Neural progenitor cell (in vitro differentiated cells): ENCODE data around the gene EXPH5. TPM values are rescaled to one million over a fixed set of nuclear protein-coding genes. Genes with fewer than 3 reads are reported as not detected.
A peak's percentile ranks its signal among the peaks of the same experiment; 100 is the strongest.

ENCODE experiments used
- DNase-seq: peaks from one replicate; pipeline ENCODE4 v3.0.0-alpha.2; 2016; ENCODE audit warnings: low spot score
- H2AFZ ChIP-seq: fragments of 200-600 bp; sonication (generic); replicated peaks from 2 replicates; pipeline ENCODE4 v1.6.1; 2016; ENCODE audit warnings: antibody characterized with exemption
- H3F3A ChIP-seq: fragments of 200-600 bp; sonication (generic); 2 replicates; pipeline ENCODE4 v1.6.1; 2016; ENCODE audit warnings: antibody characterized with exemption, low read depth
- H3K27ac ChIP-seq: fragments of 200-600 bp; sonication (generic); 2 replicates; pipeline ENCODE4 v1.5.1; 2016; ENCODE audit warnings: mild to moderate bottlenecking
- H3K27me3 ChIP-seq: fragments of 200-600 bp; sonication (generic); 2 replicates; pipeline ENCODE4 v1.6.1; 2016; ENCODE audit warnings: mild to moderate bottlenecking, moderate library complexity
- H3K36me3 ChIP-seq: fragments of 200-600 bp; sonication (generic); 2 replicates; pipeline ENCODE4 v1.5.1; 2016
- H3K4me1 ChIP-seq: fragments of 200-600 bp; sonication (generic); 2 replicates; pipeline ENCODE4 v1.6.1; 2016; ENCODE audit warnings: mixed run types
- H3K4me2 ChIP-seq: fragments of 200-600 bp; sonication (generic); 2 replicates; pipeline ENCODE4 v1.6.1; 2016
- H3K4me3 ChIP-seq: fragments of 200-600 bp; sonication (generic); 2 replicates; pipeline ENCODE4 v1.5.1; 2016
- H3K79me2 ChIP-seq: fragments of 200-600 bp; sonication (generic); 2 replicates; pipeline ENCODE4 v1.6.1; 2016; ENCODE audit warnings: low read depth
- H3K9ac ChIP-seq: fragments of 200-600 bp; sonication (generic); 2 replicates; pipeline ENCODE4 v1.6.1; 2016
- H3K9me3 ChIP-seq: fragments of 200-600 bp; sonication (generic); 2 replicates; pipeline ENCODE4 v1.5.1; 2016; ENCODE audit warnings: low read depth
- H4K20me1 ChIP-seq: fragments of 200-600 bp; sonication (generic); 2 replicates; pipeline ENCODE4 v1.6.1; 2016; ENCODE audit warnings: low read depth
- H3K27ac Mint-ChIP-seq: 3 replicates; pipeline ENCODE4 v1.8.0; 2021; ENCODE audit warnings: mixed read lengths
- H3K27me3 Mint-ChIP-seq: 2 replicates; pipeline ENCODE4 v1.8.0; 2022; ENCODE audit warnings: low read depth, mild to moderate bottlenecking, inconsistent platforms, moderate library complexity, mixed read lengths; ENCODE audit not compliant: insufficient read depth
- H3K36me3 Mint-ChIP-seq: 3 replicates; pipeline ENCODE4 v1.8.0; 2021; ENCODE audit warnings: mixed read lengths
- H3K4me1 Mint-ChIP-seq: 3 replicates; pipeline ENCODE4 v1.8.0; 2021; ENCODE audit warnings: mixed read lengths
- H3K4me3 Mint-ChIP-seq: 3 replicates; pipeline ENCODE4 v1.8.0; 2021; ENCODE audit warnings: mild to moderate bottlenecking, moderate library complexity, mixed read lengths
- H3K9me3 Mint-ChIP-seq: 3 replicates; pipeline ENCODE4 v1.8.0; 2020; ENCODE audit warnings: mixed read lengths
- EZH2 ChIP-seq: fragments of 200-600 bp; sonication (generic); IDR thresholded peaks from 2 replicates; pipeline ENCODE4 v1.6.1; 2017; ENCODE audit warnings: antibody characterized with exemption, mild to moderate bottlenecking, moderate library complexity
- EZH2phosphoT487 ChIP-seq: fragments of 200-600 bp; sonication (generic); IDR thresholded peaks from 2 replicates; pipeline ENCODE4 v1.6.1; 2017; ENCODE audit warnings: antibody characterized with exemption
- total RNA-seq: library from RNA; depleted of rRNA; stranded (reverse); fragments of >200 nt; gene quantifications from 2 replicates; pipeline ENCODE4 v1.2.3, GENCODE V29; 2015; ENCODE audit warnings: low replicate concordance
- TF ChIP-seq, protein P1 (sequence below): fragments of 200-600 bp; sonication (generic); IDR thresholded peaks from 2 replicates; pipeline ENCODE4 v1.5.1; 2017; ENCODE audit warnings: antibody characterized with exemption, mild to moderate bottlenecking

Gene EXPH5
- total RNA-seq, 1 donor from 2014 or later = 1.4 TPM

DNA sequence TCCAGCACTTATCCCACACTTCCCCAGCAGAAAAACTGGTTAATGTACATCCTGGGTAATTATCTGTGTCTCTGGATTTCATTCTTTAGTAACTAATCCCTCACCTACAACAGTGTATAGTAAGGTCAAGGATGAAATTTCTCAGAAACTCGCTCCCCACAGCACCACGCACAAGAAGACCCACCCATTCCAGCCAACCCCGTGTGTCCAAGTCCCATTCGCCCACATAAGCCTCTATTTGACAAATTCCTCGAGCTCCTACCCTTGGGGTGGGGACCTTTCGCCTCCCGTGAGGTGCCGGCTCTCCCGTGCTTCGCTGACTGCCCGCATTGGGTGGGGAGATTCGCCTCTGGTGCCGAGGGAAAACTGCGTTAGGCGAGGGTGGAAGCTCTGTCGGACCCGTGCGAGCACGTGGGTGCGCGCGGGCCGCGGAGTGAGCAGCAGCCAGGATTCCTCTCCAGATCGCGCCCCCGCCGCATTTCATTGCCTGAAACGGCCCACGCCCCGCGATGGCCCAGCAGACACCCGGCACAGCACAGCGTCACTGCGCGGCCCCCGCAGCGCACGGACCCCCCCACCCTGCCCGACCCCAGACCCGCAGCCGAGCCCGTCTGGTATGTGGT is 866 bp downstream of the EXPH5 start:
- H3K36me3 Mint-ChIP-seq = no peaks in the 10 kb centered on the region
- peaks cover 24% of the 10 kb centered on the region for H3K4me1 Mint-ChIP-seq
- H2AFZ ChIP-seq = peak overlapping the region; percentile 100

DNA sequence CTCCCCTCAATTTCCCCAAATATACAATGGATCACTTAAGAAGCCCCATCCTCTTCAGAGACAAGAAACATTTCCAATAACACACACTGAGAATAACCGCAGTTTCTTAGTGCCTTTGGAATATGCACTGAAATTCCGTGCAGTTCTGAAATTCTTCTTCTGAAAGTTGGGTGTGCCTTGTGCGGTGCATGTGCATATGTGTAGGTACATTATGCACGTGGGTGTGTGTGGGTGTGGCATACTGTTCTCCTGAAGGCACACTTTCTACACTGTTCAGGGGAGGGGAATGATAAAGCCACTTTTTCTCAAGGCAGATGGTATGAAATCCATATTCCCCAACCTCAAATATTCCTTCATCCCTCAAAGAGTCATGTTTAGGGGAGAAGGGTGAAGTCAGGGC is 1.7 kb downstream of the EXPH5 start:
- Histone ChIP-seq H3K4me1 (peaks cover 22% of the 10 kb centered on the region), H3K36me3 (no peaks in the 10 kb centered on the region), H2AFZ (no peak overlapping the region), H3F3A (peaks cover 8% of the 10 kb centered on the region), H3K9me3 (no peaks in the 10 kb centered on the region), H3K27me3 (peaks cover 28% of the 10 kb centered on the region), H3K79me2 (no peaks in the 10 kb centered on the region), H3K9ac (no peak overlapping the region), H3K27ac (no peak overlapping the region), H4K20me1 (no peaks in the 10 kb centered on the region), H3K4me2 (no peak overlapping the region), H3K4me3 (peak overlapping the region; percentile 73)
- DNase-seq = no peak
- Mint-ChIP-seq H3K4me3 (peak overlapping the region; percentile 95), H3K27ac (no peak overlapping the region), H3K9me3 (no peaks in the 10 kb centered on the region), H3K4me1 (peaks cover 24% of the 10 kb centered on the region), H3K36me3 (no peaks in the 10 kb centered on the region), H3K27me3 (peaks cover 13% of the 10 kb centered on the region)
- TF ChIP-seq EZH2phosphoT487 = no peak

More for the DNA sequence above, 866 bp downstream of the EXPH5 start:
- H3K27ac ChIP-seq = no peak overlapping the region
- Mint-ChIP-seq H3K4me3 (peak overlapping the region; percentile 95), H3K27ac (no peak overlapping the region), H3K27me3 (peaks cover 13% of the 10 kb centered on the region), H3K9me3 (no peaks in the 10 kb centered on the region)
- peak overlapping the region; percentile 73 for H3K4me3 ChIP-seq
- H3K4me2 ChIP-seq = peak overlapping the region; percentile 93
- H4K20me1 ChIP-seq = no peaks in the 10 kb centered on the region
- H3K4me1 ChIP-seq = peaks cover 22% of the 10 kb centered on the region
- H3K36me3 ChIP-seq = no peaks in the 10 kb centered on the region
- DNase-seq = no peak
- no peaks in the 10 kb centered on the region for H3K79me2 ChIP-seq
- H3K27me3 ChIP-seq = peaks cover 28% of the 10 kb centered on the region
- no peaks in the 10 kb centered on the region for H3K9me3 ChIP-seq
- no peak overlapping the region for H3K9ac ChIP-seq
- peaks cover 8% of the 10 kb centered on the region for H3F3A ChIP-seq
- TF ChIP-seq EZH2 (peak; percentile 40), EZH2phosphoT487 (peak; percentile 34)
- TF ChIP-seq, protein P1, sequence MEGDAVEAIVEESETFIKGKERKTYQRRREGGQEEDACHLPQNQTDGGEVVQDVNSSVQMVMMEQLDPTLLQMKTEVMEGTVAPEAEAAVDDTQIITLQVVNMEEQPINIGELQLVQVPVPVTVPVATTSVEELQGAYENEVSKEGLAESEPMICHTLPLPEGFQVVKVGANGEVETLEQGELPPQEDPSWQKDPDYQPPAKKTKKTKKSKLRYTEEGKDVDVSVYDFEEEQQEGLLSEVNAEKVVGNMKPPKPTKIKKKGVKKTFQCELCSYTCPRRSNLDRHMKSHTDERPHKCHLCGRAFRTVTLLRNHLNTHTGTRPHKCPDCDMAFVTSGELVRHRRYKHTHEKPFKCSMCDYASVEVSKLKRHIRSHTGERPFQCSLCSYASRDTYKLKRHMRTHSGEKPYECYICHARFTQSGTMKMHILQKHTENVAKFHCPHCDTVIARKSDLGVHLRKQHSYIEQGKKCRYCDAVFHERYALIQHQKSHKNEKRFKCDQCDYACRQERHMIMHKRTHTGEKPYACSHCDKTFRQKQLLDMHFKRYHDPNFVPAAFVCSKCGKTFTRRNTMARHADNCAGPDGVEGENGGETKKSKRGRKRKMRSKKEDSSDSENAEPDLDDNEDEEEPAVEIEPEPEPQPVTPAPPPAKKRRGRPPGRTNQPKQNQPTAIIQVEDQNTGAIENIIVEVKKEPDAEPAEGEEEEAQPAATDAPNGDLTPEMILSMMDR = no peak

DNA sequence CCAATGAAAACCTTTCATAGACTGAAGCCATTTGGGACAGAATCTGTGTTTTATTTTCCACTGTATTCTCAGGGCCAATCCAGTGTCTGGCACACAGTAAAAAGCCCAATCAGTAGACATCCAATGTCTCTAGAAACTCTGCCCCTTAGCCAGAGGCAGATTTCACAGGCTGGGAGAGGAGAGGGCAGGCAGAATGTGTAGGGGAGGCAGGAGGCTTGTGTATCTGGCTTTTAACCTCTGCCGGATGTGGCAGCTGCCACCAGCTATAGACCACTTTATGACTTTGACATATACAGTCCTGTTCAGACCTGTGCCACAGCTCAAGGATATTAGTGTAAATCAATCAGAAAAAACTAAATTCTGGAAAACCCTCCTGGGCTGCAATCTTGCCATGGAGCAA is 4.4 kb downstream of the EXPH5 start:
- H3F3A ChIP-seq = peaks cover 8% of the 10 kb centered on the region
- H3K36me3 ChIP-seq = no peaks in the 10 kb centered on the region
- no peaks in the 10 kb centered on the region for H4K20me1 ChIP-seq
- peaks cover 28% of the 10 kb centered on the region for H3K27me3 ChIP-seq
- no peaks in the 10 kb centered on the region for H3K9me3 Mint-ChIP-seq
- TF ChIP-seq EZH2phosphoT487 (no peak), EZH2 (no peak)
- TF ChIP-seq, protein P1 = no peak
- H3K9ac ChIP-seq = no peak overlapping the region
- DNase-seq = no peak
- no peaks in the 10 kb centered on the region for H3K36me3 Mint-ChIP-seq
- H3K4me1 Mint-ChIP-seq = peaks cover 14% of the 10 kb centered on the region
- H3K27ac Mint-ChIP-seq = no peak overlapping the region
- no peak overlapping the region for H3K4me3 Mint-ChIP-seq
- peaks cover 12% of the 10 kb centered on the region for H3K4me1 ChIP-seq
- peak overlapping the region; percentile 69 for H2AFZ ChIP-seq
- no peak overlapping the region for H3K27ac ChIP-seq
- no peaks in the 10 kb centered on the region for H3K79me2 ChIP-seq
- no peak overlapping the region for H3K4me3 ChIP-seq
- no peak overlapping the region for H3K4me2 ChIP-seq
- H3K27me3 Mint-ChIP-seq = peaks cover 13% of the 10 kb centered on the region
- no peaks in the 10 kb centered on the region for H3K9me3 ChIP-seq

DNA sequence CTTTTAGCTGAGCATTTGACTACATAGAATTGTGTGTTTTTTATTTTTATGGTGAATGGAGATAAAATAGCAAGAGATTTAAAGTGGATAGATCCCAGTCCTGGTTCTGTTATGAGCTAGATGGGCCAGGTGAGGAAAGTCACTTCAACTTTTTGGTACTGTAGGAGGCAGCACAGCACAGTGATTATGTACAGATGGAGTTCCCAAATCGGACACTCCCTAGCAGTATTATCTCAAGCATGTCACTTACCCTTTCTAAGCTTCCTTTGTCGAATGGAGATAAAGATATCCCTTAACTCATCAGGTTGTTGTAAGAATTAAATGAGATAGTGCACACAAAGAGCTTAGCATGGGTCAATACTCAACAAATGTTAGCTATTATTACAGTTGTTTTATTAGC is 5.3 kb downstream of the EXPH5 start:
- TF ChIP-seq, protein P1 = no peak
- TF ChIP-seq EZH2 (no peak), EZH2phosphoT487 (no peak)
- H3K36me3 ChIP-seq = no peaks in the 10 kb centered on the region
- Mint-ChIP-seq H3K4me3 (no peak overlapping the region), H3K27ac (no peak overlapping the region), H3K27me3 (peaks cover 11% of the 10 kb centered on the region), H3K36me3 (no peaks in the 10 kb centered on the region), H3K4me1 (peaks cover 7% of the 10 kb centered on the region), H3K9me3 (no peaks in the 10 kb centered on the region)
- no peaks in the 10 kb centered on the region for H3K79me2 ChIP-seq
- H3K4me3 ChIP-seq = no peak overlapping the region
- H2AFZ ChIP-seq = no peak overlapping the region
- H3K27me3 ChIP-seq = peaks cover 26% of the 10 kb centered on the region
- DNase-seq = no peak
- H3K9ac ChIP-seq = no peak overlapping the region
- peaks cover 8% of the 10 kb centered on the region for H3K4me1 ChIP-seq
- H3F3A ChIP-seq = peaks cover 2% of the 10 kb centered on the region
- H3K27ac ChIP-seq = no peak overlapping the region
- no peak overlapping the region for H3K4me2 ChIP-seq
- H3K9me3 ChIP-seq = no peaks in the 10 kb centered on the region
- H4K20me1 ChIP-seq = no peaks in the 10 kb centered on the region
